ENCODE measurements around the gene MOB3B.

Gene MOB3B

DNA sequence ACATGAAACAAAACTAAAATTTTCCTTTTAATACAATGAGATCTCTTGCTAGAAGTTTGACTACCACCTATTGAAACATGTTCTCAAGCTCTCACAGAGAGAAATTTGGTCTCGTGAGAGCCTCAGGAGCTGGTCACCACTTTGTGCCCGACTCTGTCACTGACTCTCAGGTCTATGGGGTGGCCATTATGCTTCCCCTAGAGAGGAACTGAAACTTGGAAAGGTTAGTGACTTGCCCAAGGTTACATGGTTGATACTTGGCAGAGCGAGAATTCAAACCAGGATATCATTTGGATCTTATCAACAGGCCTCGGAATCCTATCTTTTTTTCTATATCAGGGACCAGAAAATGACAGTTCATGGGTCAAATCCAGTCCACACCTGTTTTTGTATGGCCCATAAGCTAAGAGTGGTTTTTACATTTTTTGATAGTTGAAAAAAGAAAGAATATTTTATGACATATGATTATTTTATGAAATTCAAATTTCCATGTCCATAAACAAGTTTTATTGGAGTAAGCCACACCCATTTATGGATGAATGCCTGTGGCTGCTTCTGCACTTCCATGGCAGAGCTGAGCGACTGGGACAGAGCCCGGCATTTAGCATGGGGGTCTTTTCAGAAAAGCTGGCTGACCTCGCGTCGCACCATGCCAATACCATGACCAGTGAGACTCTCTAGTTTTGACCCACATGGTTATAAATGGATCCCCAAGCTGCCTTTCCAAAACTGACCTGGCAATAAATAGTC is 187.9 kb downstream of the MOB3B start:
- POLR2A ChIA-PET = no interaction called here
- CTCF ChIA-PET = no interaction called here
- Histone ChIP-seq H3K27ac (ENCODE audit: extremely low read depth, low read depth, low read length) (no peak overlapping the region), H3K9me3 (ENCODE audit: control insufficient read depth, insufficient read depth, low read depth, low read length) (no peaks in the 10 kb centered on the region), H3K4me1 (ENCODE audit: control insufficient read depth, insufficient read depth, low read length) (no peaks in the 10 kb centered on the region), H3K36me3 (ENCODE audit: control insufficient read depth in 2 of 2, insufficient read depth in 1 of 2, low read length in 2 of 2) (no peaks in the 10 kb centered on the region), H3K4me3 (ENCODE audit: low read depth, low read length) (no peak overlapping the region)
- TF ChIP-seq ZNF354C (tag by site-specific recombination; IDR thresholded peaks at IDR 0.05; ENCODE audit: borderline replicate concordance, low read depth) (no peak), ZNF791 (tag by site-specific recombination; IDR thresholded peaks at IDR 0.05) (no peak), ZNF404 (tag by site-specific recombination; IDR thresholded peaks at IDR 0.05) (no peak), ZNF548 (tag by site-specific recombination; IDR thresholded peaks at IDR 0.05) (no peak), ZNF792 (tag by site-specific recombination; IDR thresholded peaks at IDR 0.05) (no peak), ZBTB8A (tag by site-specific recombination; IDR thresholded peaks at IDR 0.05) (no peak), SP2 (tag by site-specific recombination; IDR thresholded peaks at IDR 0.05) (no peak), MEIS1 (CRISPR knock-in tag; IDR thresholded peaks at IDR 0.05; ENCODE audit: borderline replicate concordance) (no peak), YY1 (tag by site-specific recombination; IDR thresholded peaks at IDR 0.05) (no peak), ZNF623 (tag by site-specific recombination; IDR thresholded peaks at IDR 0.05) (no peak)
- TF ChIP-seq, protein P1, sequence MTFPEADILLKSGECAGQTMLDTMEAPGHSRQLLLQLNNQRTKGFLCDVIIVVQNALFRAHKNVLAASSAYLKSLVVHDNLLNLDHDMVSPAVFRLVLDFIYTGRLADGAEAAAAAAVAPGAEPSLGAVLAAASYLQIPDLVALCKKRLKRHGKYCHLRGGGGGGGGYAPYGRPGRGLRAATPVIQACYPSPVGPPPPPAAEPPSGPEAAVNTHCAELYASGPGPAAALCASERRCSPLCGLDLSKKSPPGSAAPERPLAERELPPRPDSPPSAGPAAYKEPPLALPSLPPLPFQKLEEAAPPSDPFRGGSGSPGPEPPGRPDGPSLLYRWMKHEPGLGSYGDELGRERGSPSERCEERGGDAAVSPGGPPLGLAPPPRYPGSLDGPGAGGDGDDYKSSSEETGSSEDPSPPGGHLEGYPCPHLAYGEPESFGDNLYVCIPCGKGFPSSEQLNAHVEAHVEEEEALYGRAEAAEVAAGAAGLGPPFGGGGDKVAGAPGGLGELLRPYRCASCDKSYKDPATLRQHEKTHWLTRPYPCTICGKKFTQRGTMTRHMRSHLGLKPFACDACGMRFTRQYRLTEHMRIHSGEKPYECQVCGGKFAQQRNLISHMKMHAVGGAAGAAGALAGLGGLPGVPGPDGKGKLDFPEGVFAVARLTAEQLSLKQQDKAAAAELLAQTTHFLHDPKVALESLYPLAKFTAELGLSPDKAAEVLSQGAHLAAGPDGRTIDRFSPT (tag by site-specific recombination; IDR thresholded peaks at IDR 0.05) = no peak
- TF ChIP-seq, protein P2, sequence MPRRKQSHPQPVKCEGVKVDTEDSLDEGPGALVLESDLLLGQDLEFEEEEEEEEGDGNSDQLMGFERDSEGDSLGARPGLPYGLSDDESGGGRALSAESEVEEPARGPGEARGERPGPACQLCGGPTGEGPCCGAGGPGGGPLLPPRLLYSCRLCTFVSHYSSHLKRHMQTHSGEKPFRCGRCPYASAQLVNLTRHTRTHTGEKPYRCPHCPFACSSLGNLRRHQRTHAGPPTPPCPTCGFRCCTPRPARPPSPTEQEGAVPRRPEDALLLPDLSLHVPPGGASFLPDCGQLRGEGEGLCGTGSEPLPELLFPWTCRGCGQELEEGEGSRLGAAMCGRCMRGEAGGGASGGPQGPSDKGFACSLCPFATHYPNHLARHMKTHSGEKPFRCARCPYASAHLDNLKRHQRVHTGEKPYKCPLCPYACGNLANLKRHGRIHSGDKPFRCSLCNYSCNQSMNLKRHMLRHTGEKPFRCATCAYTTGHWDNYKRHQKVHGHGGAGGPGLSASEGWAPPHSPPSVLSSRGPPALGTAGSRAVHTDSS (tag by site-specific recombination; IDR thresholded peaks at IDR 0.05) = no peak

DNA sequence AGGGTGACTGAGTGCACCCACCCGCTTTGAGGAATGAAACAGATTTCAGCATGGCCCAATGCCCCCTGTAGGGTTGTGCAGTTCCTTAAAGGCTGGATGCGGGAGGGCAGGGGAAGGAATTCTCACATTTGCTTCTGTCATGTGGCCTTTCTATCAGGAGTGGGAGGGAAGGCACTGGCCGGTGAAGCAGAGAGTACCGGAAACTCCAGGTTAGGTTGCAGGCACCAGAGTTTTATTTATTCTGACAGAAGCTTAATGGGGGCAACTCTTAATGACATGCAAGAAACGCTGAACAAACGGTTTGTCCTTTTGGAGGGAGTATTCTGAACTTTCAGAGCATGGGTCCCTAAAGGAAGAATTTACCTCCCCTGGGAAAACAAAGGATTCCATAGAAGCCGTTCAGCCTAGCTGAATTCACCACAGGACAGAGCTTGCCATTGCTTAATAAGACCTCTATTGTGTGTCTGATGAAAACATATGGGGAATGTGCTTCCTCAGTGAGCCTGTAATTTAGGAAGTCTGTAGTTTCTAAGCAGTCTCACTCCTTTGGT is 188.6 kb downstream of the MOB3B start:
- Histone ChIP-seq H3K4me1 (ENCODE audit: control insufficient read depth, insufficient read depth, low read length) (no peaks in the 10 kb centered on the region), H3K36me3 (ENCODE audit: control insufficient read depth in 2 of 2, insufficient read depth in 1 of 2, low read length in 2 of 2) (no peaks in the 10 kb centered on the region), H3K9me3 (ENCODE audit: control insufficient read depth, insufficient read depth, low read depth, low read length) (no peaks in the 10 kb centered on the region), H3K27ac (ENCODE audit: extremely low read depth, low read depth, low read length) (no peak overlapping the region), H3K4me3 (ENCODE audit: low read depth, low read length) (no peak overlapping the region)
- ChIA-PET CTCF (no interaction called here), POLR2A (no interaction called here)
- TF ChIP-seq ZNF302 (tag by site-specific recombination; IDR thresholded peaks at IDR 0.05; ENCODE audit: low read depth) (no peak), ZNF530 (tag by site-specific recombination; IDR thresholded peaks at IDR 0.05; ENCODE audit: low read depth) (no peak), ZNF114 (tag by site-specific recombination; IDR thresholded peaks at IDR 0.05) (no peak), ZNF184 (tag by site-specific recombination; IDR thresholded peaks at IDR 0.05) (no peak), KLF1 (tag by site-specific recombination; IDR thresholded peaks at IDR 0.05) (no peak), KLF7 (tag by site-specific recombination; IDR thresholded peaks at IDR 0.05; ENCODE audit: borderline replicate concordance) (no peak), YY2 (tag by site-specific recombination; IDR thresholded peaks at IDR 0.05) (no peak), ZNF426 (tag by site-specific recombination; IDR thresholded peaks at IDR 0.05) (no peak), TCF7L2 (IDR thresholded peaks at IDR 0.05; ENCODE audit: borderline replicate concordance, low read depth, low read length) (no peak), ZNF544 (tag by site-specific recombination; IDR thresholded peaks at IDR 0.05) (no peak), ZNF341 (tag by site-specific recombination; IDR thresholded peaks at IDR 0.05; ENCODE audit: low read depth) (no peak), YY1 (tag by site-specific recombination; IDR thresholded peaks at IDR 0.05) (no peak), ZNF2 (tag by site-specific recombination; IDR thresholded peaks at IDR 0.05) (no peak), GLIS1 (tag by site-specific recombination; IDR thresholded peaks at IDR 0.05) (no peak), ZNF560 (tag by site-specific recombination; IDR thresholded peaks at IDR 0.05; ENCODE audit: borderline replicate concordance) (no peak)
- TF ChIP-seq, protein P3, sequence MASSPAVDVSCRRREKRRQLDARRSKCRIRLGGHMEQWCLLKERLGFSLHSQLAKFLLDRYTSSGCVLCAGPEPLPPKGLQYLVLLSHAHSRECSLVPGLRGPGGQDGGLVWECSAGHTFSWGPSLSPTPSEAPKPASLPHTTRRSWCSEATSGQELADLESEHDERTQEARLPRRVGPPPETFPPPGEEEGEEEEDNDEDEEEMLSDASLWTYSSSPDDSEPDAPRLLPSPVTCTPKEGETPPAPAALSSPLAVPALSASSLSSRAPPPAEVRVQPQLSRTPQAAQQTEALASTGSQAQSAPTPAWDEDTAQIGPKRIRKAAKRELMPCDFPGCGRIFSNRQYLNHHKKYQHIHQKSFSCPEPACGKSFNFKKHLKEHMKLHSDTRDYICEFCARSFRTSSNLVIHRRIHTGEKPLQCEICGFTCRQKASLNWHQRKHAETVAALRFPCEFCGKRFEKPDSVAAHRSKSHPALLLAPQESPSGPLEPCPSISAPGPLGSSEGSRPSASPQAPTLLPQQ (tag by site-specific recombination; IDR thresholded peaks at IDR 0.05) = no peak
- TF ChIP-seq, protein P4, sequence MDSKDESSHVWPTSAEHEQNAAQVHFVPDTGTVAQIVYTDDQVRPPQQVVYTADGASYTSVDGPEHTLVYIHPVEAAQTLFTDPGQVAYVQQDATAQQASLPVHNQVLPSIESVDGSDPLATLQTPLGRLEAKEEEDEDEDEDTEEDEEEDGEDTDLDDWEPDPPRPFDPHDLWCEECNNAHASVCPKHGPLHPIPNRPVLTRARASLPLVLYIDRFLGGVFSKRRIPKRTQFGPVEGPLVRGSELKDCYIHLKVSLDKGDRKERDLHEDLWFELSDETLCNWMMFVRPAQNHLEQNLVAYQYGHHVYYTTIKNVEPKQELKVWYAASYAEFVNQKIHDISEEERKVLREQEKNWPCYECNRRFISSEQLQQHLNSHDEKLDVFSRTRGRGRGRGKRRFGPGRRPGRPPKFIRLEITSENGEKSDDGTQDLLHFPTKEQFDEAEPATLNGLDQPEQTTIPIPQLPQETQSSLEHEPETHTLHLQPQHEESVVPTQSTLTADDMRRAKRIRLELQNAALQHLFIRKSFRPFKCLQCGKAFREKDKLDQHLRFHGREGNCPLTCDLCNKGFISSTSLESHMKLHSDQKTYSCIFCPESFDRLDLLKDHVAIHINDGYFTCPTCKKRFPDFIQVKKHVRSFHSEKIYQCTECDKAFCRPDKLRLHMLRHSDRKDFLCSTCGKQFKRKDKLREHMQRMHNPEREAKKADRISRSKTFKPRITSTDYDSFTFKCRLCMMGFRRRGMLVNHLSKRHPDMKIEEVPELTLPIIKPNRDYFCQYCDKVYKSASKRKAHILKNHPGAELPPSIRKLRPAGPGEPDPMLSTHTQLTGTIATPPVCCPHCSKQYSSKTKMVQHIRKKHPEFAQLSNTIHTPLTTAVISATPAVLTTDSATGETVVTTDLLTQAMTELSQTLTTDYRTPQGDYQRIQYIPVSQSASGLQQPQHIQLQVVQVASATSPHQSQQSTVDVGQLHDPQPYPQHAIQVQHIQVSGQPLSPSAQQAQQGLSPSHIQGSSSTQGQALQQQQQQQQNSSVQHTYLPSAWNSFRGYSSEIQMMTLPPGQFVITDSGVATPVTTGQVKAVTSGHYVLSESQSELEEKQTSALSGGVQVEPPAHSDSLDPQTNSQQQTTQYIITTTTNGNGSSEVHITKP (tag by site-specific recombination; IDR thresholded peaks at IDR 0.05) = no peak

All from HEK293 (cell line).